Esophagus squamous epithelium (tissue), 5 donors: ENCODE measurements around the gene CNDP2. TPM values are rescaled to one million over a fixed set of nuclear protein-coding genes. Genes with fewer than 3 reads are reported as not detected.

Experiments
- DNase-seq: peaks from one replicate; lab custom pipeline; 2025; lab: John Stamatoyannopoulos, UW
- H3K27ac ChIP-seq, 4 donors: fragments of 200-600 bp; sonication (generic); one replicate each; pipeline ENCODE4 v1.5.1; 2016 to 2019; ENCODE audit warnings: mild to moderate bottlenecking in 1 of 4
- H3K27me3 ChIP-seq, 4 donors: fragments of 200-600 bp; sonication (generic); 1 replicate in 3 of 4; 2 replicates in 1 of 4; pipeline versions ENCODE4 v1.5.1 to v1.6.0; 2017 to 2021; ENCODE audit warnings: antibody characterized with exemption in 1 of 4
- H3K36me3 ChIP-seq, 3 donors: fragments of 200-600 bp; sonication (generic); one replicate each; pipeline ENCODE4 v1.5.1; 2016 to 2019
- H3K4me1 ChIP-seq, 3 donors: fragments of 200-600 bp; sonication (generic); one replicate each; pipeline ENCODE4 v1.5.1; 2017 to 2019
- H3K4me3 ChIP-seq, 4 donors: fragments of 200-600 bp; sonication (generic); 1 replicate in 3 of 4; 2 replicates in 1 of 4; pipeline ENCODE4 v1.5.1; 2016 to 2019; ENCODE audit warnings: mild to moderate bottlenecking in 2 of 4, moderate library complexity in 1 of 4
- H3K9me3 ChIP-seq, 3 donors: fragments of 200-600 bp; sonication (generic); one replicate each; pipeline ENCODE4 v1.5.1; 2016 to 2019
- POLR2A ChIP-seq, 4 donors: fragments of 450-650 bp; IDR thresholded peaks; one replicate each; pipeline ENCODE4 v1.6.1; 2017; ENCODE audit warnings: antibody characterized with exemption in 4 of 4, mild to moderate bottlenecking in 4 of 4, moderate library complexity in 3 of 4
- WGBS, 2 donors: methylation state at CpG; one replicate each; pipeline ENCODE4 v1.1.5; 2018; 5-methylcytosine and 5-hydroxymethylcytosine counted together
- intact Hi-C: fragments of 100-400 bp; cut with DNase I; formaldehyde crosslinking; loops from one replicate; pipeline ENCODE4 v1.15.0; 2022
- total RNA-seq, 4 donors: library from RNA; depleted of rRNA; stranded (reverse); fragments of >200 nt; gene quantifications; one replicate each; pipeline ENCODE4 v1.1.0, GENCODE V29; 2016
- TF ChIP-seq, protein P1 (sequence below), 6 experiments: fragments of 450-650 bp in 4 of 6; fragments of 200-600 bp in 2 of 6; sonication (generic) in 2 of 6; IDR thresholded peaks; one replicate each; pipeline ENCODE4 v1.5.1; 2016 to 2019; ENCODE audit warnings: antibody characterized with exemption in 6 of 6, mild to moderate bottlenecking in 4 of 6, moderate library complexity in 4 of 6
- donor health status: DM: yes; HTN: yes; CAD: no.

CNDP2 gene
- total RNA-seq, 4 donors from 2014 or later, result 66.6 to 136 (median 87.9) TPM

DNA sequence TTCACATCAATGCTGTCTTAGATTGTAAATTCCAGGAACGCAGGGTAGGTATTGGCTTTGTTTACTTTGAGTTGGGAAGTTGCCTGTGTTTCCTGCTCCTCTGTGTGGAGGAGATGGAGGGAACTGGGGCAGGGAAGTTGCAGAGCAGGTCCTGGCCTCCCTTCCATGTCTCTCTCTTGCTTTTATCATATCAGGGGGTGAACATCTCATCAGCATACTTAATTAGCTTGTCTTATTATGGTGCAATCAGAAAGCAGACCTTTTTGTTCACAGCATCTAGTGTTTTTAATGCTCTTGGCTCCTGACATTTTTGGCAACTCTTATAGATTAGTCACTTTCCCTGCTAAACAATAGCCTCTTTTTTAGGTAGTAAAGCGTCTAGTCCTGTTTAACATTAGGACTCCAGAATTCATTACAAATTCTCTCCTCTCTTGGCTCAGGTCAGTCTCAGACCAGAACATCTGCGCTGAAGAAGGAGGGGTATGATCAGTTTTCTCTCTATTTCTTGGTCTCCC is 27.6 kb upstream of the CNDP2 start:
- Histone ChIP-seq H3K27me3 (peaks cover 0 to 7% (median 0%) of the 10 kb centered on the region in 4 donors), H3K4me3 (no peak overlapping the region), H3K9me3 (no peaks in the 10 kb centered on the region), H3K27ac (peak overlapping the region in 1 of 4 donors; percentile 47), H3K4me1 (peaks cover 0 to 14% (median 9%) of the 10 kb centered on the region in 3 donors), H3K36me3 (no peaks in the 10 kb centered on the region)
- TF ChIP-seq POLR2A (IDR thresholded peaks at IDR 0.05), result no peak
- TF ChIP-seq, protein P1, sequence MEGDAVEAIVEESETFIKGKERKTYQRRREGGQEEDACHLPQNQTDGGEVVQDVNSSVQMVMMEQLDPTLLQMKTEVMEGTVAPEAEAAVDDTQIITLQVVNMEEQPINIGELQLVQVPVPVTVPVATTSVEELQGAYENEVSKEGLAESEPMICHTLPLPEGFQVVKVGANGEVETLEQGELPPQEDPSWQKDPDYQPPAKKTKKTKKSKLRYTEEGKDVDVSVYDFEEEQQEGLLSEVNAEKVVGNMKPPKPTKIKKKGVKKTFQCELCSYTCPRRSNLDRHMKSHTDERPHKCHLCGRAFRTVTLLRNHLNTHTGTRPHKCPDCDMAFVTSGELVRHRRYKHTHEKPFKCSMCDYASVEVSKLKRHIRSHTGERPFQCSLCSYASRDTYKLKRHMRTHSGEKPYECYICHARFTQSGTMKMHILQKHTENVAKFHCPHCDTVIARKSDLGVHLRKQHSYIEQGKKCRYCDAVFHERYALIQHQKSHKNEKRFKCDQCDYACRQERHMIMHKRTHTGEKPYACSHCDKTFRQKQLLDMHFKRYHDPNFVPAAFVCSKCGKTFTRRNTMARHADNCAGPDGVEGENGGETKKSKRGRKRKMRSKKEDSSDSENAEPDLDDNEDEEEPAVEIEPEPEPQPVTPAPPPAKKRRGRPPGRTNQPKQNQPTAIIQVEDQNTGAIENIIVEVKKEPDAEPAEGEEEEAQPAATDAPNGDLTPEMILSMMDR (IDR thresholded peaks at IDR 0.05), result no peak
- no peak for DNase-seq
- 26 to 35% methylated on average over 3 of the region's 3 CpGs for WGBS, 2 donors
- intact Hi-C loops, result no loop called here

DNA sequence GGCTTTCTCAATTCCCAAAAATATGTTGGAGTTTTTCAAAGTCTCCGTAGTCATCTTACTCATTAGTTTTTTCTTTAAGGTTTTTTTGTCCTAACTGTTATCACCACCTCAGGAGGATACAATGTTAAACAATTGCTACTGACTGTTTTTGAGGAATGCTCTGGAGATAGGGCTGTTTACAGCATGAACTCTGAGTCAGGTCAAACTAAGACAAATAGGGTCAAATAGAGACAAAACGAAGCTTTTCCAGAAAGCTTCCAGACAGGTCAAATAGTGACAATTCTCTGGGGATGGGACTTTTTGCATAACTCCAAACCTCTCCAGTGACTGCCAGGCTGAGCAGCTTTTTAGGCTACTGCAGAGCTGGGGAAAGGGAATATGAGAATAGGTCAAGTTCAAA is 23.9 kb upstream of the CNDP2 start:
- Histone ChIP-seq H3K27ac (no peak overlapping the region), H3K27me3 (no peaks in the 10 kb centered on the region), H3K4me3 (no peak overlapping the region), H3K4me1 (peaks cover 0 to 17% (median 9%) of the 10 kb centered on the region in 3 donors), H3K9me3 (no peaks in the 10 kb centered on the region), H3K36me3 (no peaks in the 10 kb centered on the region)
- WGBS, 2 donors, result 47 to 51% methylated on average over 2 of the region's 2 CpGs
- intact Hi-C loops, result no loop called here
- no peak for DNase-seq
- TF ChIP-seq, protein P1 (IDR thresholded peaks at IDR 0.05), result no peak
- no peak for TF ChIP-seq POLR2A (IDR thresholded peaks at IDR 0.05)

DNA sequence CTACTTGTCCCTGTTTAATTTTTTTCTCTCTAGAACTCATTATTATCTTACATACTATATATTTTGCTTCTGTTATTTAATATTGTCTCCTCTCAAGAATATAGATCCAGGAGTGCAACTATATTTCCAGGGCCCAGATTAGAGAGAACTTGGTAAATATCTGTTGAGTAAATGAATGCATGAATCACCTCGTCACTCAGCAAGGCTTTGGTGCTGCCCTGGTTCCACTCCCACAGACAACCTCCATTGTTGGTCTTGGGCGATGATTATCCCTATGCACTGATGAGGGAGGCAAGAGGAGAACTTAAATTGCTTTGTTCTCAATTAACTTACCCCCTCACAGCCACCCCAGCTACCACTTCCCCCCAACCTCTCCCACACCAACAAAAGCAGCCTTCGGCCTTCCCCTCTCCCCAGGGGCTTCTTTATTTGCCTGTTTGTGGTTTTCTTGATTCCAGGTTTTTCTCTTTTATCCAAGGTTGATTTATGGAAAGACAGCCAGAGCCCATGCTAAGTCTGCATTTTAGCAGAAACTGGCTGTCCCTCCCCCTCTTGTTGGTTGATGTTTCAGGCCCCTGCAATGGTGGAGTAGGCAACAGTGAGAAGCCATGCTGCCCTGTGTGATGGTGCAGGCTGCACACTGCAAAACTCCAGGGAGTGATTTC is 22.1 kb upstream of the CNDP2 start:
- Histone ChIP-seq H3K9me3 (no peaks in the 10 kb centered on the region), H3K4me1 (peaks cover 0 to 7% (median 0%) of the 10 kb centered on the region in 3 donors), H3K36me3 (no peaks in the 10 kb centered on the region), H3K27me3 (no peaks in the 10 kb centered on the region), H3K4me3 (no peak overlapping the region), H3K27ac (no peak overlapping the region)
- no peak for DNase-seq
- WGBS, 2 donors, result 81 to 91% methylated on average over 3 of the region's 3 CpGs
- intact Hi-C loops, result no loop called here
- TF ChIP-seq, protein P1 (IDR thresholded peaks at IDR 0.05), result no peak
- no peak for TF ChIP-seq POLR2A (IDR thresholded peaks at IDR 0.05)

DNA sequence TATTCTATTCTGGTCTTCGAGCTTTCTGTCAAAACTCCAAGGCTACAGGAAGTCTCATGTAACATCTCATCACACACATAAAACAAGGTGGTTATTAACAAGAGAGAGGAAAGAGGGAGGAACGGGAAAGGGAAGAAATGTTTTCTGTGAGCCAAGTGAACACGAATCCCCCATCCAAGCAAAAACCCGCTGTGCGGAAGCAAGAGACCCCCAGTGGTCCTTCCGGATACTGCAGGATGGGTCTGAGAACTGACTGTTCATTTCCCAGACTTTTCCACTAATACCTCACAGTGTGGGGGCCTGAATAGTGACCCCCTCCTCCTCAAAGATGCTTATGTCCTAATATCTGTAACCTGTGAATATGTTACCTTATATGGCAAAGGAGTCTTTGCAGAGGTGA is 20.0 kb upstream of the CNDP2 start:
- no peak overlapping the region for H3K27ac ChIP-seq
- H3K27me3 ChIP-seq, result no peaks in the 10 kb centered on the region
- no peaks in the 10 kb centered on the region for H3K9me3 ChIP-seq
- DNase-seq, result no peak
- 31 to 40% methylated on average over 5 to 6 of the region's 6 CpGs for WGBS, 2 donors
- intact Hi-C loops, result no loop called here
- peaks cover 0 to 10% (median 0%) of the 10 kb centered on the region in 3 donors for H3K4me1 ChIP-seq
- H3K36me3 ChIP-seq, result no peaks in the 10 kb centered on the region
- H3K4me3 ChIP-seq, result no peak overlapping the region
- TF ChIP-seq, protein P1 (IDR thresholded peaks at IDR 0.05), result peak in 2 of 6 experiments; percentile 21 to 26
- no peak for TF ChIP-seq POLR2A (IDR thresholded peaks at IDR 0.05)

DNA sequence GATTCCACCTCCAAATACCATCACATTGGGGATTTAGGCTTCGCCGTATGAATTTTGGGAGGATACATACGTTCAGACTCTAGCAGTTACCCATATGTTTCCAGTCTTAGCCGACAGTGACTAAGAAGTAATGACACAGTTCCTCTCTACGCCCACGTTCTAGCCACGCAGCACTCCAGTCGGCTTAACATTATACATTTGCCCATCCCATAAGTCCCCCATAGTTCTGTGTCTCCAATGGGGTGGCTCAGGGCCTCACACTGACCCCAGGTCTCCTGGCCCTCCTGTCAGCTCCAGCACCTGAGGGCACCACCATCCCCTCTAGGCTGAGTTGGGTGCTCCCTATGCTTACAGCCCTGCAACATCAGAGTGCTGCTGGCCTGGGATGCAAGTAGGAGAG is 18.4 kb upstream of the CNDP2 start:
- TF ChIP-seq POLR2A (IDR thresholded peaks at IDR 0.05), result no peak
- TF ChIP-seq, protein P1 (IDR thresholded peaks at IDR 0.05), result no peak
- intact Hi-C loops, result no loop called here
- no peaks in the 10 kb centered on the region for H3K36me3 ChIP-seq
- WGBS, 2 donors, result 71 to 79% methylated on average over 8 of the region's 8 CpGs
- H3K27ac ChIP-seq, result no peak overlapping the region
- no peak overlapping the region for H3K4me3 ChIP-seq
- H3K27me3 ChIP-seq, result no peaks in the 10 kb centered on the region
- H3K9me3 ChIP-seq, result no peaks in the 10 kb centered on the region
- peaks cover 0 to 10% (median 0%) of the 10 kb centered on the region in 3 donors for H3K4me1 ChIP-seq
- DNase-seq, result no peak
